Measurements from ENCODE around the gene NEK7.

Gene NEK7

GRCh38 chr1:198178615-198179014 lies 21.8 kb downstream of the NEK7 start:
- no peak overlapping the region for H3K4me3 ChIP-seq
- TF ChIP-seq, protein P1, sequence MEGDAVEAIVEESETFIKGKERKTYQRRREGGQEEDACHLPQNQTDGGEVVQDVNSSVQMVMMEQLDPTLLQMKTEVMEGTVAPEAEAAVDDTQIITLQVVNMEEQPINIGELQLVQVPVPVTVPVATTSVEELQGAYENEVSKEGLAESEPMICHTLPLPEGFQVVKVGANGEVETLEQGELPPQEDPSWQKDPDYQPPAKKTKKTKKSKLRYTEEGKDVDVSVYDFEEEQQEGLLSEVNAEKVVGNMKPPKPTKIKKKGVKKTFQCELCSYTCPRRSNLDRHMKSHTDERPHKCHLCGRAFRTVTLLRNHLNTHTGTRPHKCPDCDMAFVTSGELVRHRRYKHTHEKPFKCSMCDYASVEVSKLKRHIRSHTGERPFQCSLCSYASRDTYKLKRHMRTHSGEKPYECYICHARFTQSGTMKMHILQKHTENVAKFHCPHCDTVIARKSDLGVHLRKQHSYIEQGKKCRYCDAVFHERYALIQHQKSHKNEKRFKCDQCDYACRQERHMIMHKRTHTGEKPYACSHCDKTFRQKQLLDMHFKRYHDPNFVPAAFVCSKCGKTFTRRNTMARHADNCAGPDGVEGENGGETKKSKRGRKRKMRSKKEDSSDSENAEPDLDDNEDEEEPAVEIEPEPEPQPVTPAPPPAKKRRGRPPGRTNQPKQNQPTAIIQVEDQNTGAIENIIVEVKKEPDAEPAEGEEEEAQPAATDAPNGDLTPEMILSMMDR (IDR thresholded peaks at IDR 0.05) = no peak
- DNase-seq (ENCODE audit: low spot score) = no peak
- no peak overlapping the region for H3K27ac ChIP-seq

- H3K27ac ChIP-seq = no peak overlapping the region
- DNase-seq (ENCODE audit: low spot score) = no peak
- H3K4me3 ChIP-seq = no peak overlapping the region
- TF ChIP-seq, protein P1 (IDR thresholded peaks at IDR 0.05) = no peak
Observed at GRCh38 chr1:198179556-198179981, 22.8 kb downstream of the NEK7 start.

DNA sequence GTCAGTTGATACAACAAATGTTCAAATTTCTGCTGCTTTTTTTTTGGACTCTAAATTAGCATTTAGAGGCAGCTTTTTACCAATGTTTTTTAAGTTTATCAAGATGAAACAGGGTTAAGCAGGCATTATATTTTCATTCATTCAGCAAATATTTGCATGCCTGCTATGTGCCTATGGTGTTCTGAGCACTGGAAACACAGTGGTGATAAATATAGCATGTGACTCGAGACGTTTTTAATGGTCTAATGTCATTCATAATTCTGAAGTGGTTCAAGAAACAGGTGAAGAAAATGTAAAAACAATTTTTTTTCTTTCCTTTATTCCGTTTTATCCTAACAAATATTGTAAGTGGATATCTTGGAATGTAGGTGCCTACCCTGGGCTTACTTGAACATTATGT lies 26.8 kb downstream of the NEK7 start:
- TF ChIP-seq, protein P1 (IDR thresholded peaks at IDR 0.05) = no peak
- no peak for DNase-seq (ENCODE audit: low spot score)
- H3K27ac ChIP-seq = no peak overlapping the region
- no peak overlapping the region for H3K4me3 ChIP-seq

DNA sequence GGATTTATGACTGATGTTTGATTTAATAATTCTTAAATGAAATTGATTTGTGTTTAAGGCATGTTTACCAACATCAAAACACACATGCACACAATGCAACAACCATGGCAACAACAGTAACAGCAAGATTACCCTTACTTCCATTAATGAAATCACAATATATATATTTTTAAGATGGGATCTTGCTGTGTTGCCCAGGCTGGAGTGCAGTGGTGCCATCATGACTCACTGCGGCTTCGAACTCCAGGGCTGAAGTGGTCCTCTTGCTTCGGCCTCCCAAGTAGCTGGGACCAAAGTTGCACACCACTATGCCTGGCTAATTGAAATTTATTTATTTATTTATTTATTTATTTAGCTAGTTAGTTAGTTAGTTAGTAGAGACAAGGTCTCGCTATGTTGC lies 27.7 kb downstream of the NEK7 start:
- no peak for DNase-seq (ENCODE audit: low spot score)
- Histone ChIP-seq H3K4me3 (no peak overlapping the region), H3K27ac (no peak overlapping the region)
- TF ChIP-seq, protein P1 (IDR thresholded peaks at IDR 0.05) = no peak

DNA sequence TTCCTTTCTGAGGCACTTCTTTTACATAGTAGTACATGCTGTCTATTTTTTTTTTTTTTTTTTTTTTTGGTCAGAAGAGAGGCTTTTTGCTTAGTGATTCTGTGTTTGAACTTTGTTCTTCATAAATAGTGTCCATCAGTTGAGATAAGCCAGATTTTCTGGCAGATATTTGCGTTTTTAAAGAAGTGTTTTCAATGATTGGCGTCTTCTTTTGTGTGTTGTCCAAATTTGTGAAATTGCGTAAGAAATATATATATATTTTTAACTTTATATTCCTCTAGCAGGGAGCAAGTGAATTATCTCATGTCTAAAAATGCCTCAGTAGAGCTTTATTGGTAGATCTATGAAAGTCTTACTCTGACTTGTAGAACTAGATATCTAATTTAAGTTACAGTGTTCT lies 28.3 kb downstream of the NEK7 start:
- TF ChIP-seq, protein P1 (IDR thresholded peaks at IDR 0.05) = no peak
- DNase-seq (ENCODE audit: low spot score) = no peak

GRCh38 chr1:198185759-198186158 lies 29.0 kb downstream of the NEK7 start:
- TF ChIP-seq, protein P1 (IDR thresholded peaks at IDR 0.05) = no peak
- Histone ChIP-seq H3K27ac (no peak overlapping the region), H3K4me3 (no peak overlapping the region)
- no peak for DNase-seq (ENCODE audit: low spot score)

More for the DNA sequence above, 28.3 kb downstream of the NEK7 start:
- Histone ChIP-seq H3K27ac (no peak overlapping the region), H3K4me3 (no peak overlapping the region)

GRCh38 chr1:198186916-198187580 lies 30.2 kb downstream of the NEK7 start:
- Histone ChIP-seq H3K4me3 (no peak overlapping the region), H3K27ac (no peak overlapping the region)
- TF ChIP-seq, protein P1 (IDR thresholded peaks at IDR 0.05) = no peak
- no peak for DNase-seq (ENCODE audit: low spot score)
